ENCODE results near the gene TBC1D5. TPM values are rescaled to one million over a fixed set of nuclear protein-coding genes. Genes with fewer than 3 reads are reported as not detected.
"Not testable (repeated sequence)": the region's sequence is repeated elsewhere in the genome, so short reads cannot be mapped to it uniquely, and the experiment has no call there.

TBC1D5 gene
- total RNA-seq, 1 donor from 2014 or later = 67.7 TPM

- DNase-seq (ENCODE audit: low read depth, low spot score) = not testable (repeated sequence)
These were observed 93.6 kb downstream of the TBC1D5 start for GRCh38 chr3:17648630-17649355.

GRCh38 chr3:17645074-17645698, 97.2 kb downstream of the TBC1D5 start:
- DNase-seq (ENCODE audit: low read depth, low spot score) = no peak

GRCh38 chr3:17643691-17644090, 98.7 kb downstream of the TBC1D5 start:
- DNase-seq (ENCODE audit: low read depth, low spot score) = no peak

- no peak for DNase-seq (ENCODE audit: low read depth, low spot score)
These were observed 100.0 kb downstream of the TBC1D5 start for GRCh38 chr3:17642474-17642873.

GRCh38 chr3:17640466-17640865, 102.0 kb downstream of the TBC1D5 start:
- no peak for DNase-seq (ENCODE audit: low read depth, low spot score)

GRCh38 chr3:17639765-17640164, 102.7 kb downstream of the TBC1D5 start:
- no peak for DNase-seq (ENCODE audit: low read depth, low spot score)

- no peak for DNase-seq (ENCODE audit: low read depth, low spot score)
These were observed 103.2 kb downstream of the TBC1D5 start for GRCh38 chr3:17639257-17639656.

GRCh38 chr3:17638356-17638755, 104.1 kb downstream of the TBC1D5 start:
- no peak for DNase-seq (ENCODE audit: low read depth, low spot score)

GRCh38 chr3:17635675-17636074, 106.8 kb downstream of the TBC1D5 start:
- not testable (repeated sequence) for DNase-seq (ENCODE audit: low read depth, low spot score)

GRCh38 chr3:17634964-17635363, 107.5 kb downstream of the TBC1D5 start:
- no peak for DNase-seq (ENCODE audit: low read depth, low spot score)

GRCh38 chr3:17634201-17634600, 108.2 kb downstream of the TBC1D5 start:
- DNase-seq (ENCODE audit: low read depth, low spot score) = no peak

- DNase-seq (ENCODE audit: low read depth, low spot score) = no peak
These were observed 109.9 kb downstream of the TBC1D5 start for GRCh38 chr3:17632401-17633100.

- no peak for DNase-seq (ENCODE audit: low read depth, low spot score)
These were observed 110.8 kb downstream of the TBC1D5 start for GRCh38 chr3:17631609-17632008.

GRCh38 chr3:17629400-17629799, 113.0 kb downstream of the TBC1D5 start:
- DNase-seq (ENCODE audit: low read depth, low spot score) = no peak

GRCh38 chr3:17626395-17626794, 116.0 kb downstream of the TBC1D5 start:
- no peak for DNase-seq (ENCODE audit: low read depth, low spot score)

- DNase-seq (ENCODE audit: low read depth, low spot score) = no peak
These were observed 117.3 kb downstream of the TBC1D5 start for GRCh38 chr3:17625133-17625532.

GRCh38 chr3:17623464-17623863, 119.0 kb downstream of the TBC1D5 start:
- DNase-seq (ENCODE audit: low read depth, low spot score) = no peak

GRCh38 chr3:17619968-17620367, 122.5 kb downstream of the TBC1D5 start:
- no peak for DNase-seq (ENCODE audit: low read depth, low spot score)

GRCh38 chr3:17613017-17613416, 129.4 kb downstream of the TBC1D5 start:
- not testable (repeated sequence) for DNase-seq (ENCODE audit: low read depth, low spot score)

GRCh38 chr3:17607905-17608304, 134.5 kb downstream of the TBC1D5 start:
- no peak for DNase-seq (ENCODE audit: low read depth, low spot score)

- no peak for DNase-seq (ENCODE audit: low read depth, low spot score)
These were observed 136.5 kb downstream of the TBC1D5 start for GRCh38 chr3:17605934-17606333.

- DNase-seq (ENCODE audit: low read depth, low spot score) = peak; percentile 17
These were observed 137.4 kb downstream of the TBC1D5 start for GRCh38 chr3:17605032-17605431.

All from pulmonary artery endothelial cell (primary cell).